Endometrial microvascular endothelial cells (primary cell): ENCODE data around the gene KRT24. TPM values are rescaled to one million over a fixed set of nuclear protein-coding genes. Genes with fewer than 3 reads are reported as not detected.

Experiments
- total RNA-seq: library from RNA; depleted of rRNA; stranded (reverse); fragments of >200 nt; gene quantifications from one replicate; pipeline ENCODE4 v1.2.3, GENCODE V29; 2015; ENCODE audit errors: inconsistent ontology term

Gene KRT24
- total RNA-seq, 1 donor from 2014 or later = not detected

Other genes starting within 250 kb of the KRT24 start
- gene TNS4, start 202.1 kb downstream of the KRT24 start, total RNA-seq = not detected
- not detected for gene CCR7, start 138.3 kb downstream of the KRT24 start, total RNA-seq
- 62.3 TPM for gene SMARCE1, start 55.9 kb downstream of the KRT24 start, total RNA-seq
- not detected for gene KRT222, start 38.6 kb downstream of the KRT24 start, total RNA-seq
- not detected for gene KRT25, start 51.6 kb upstream of the KRT24 start, total RNA-seq
- gene KRT26, start 68.4 kb upstream of the KRT24 start, total RNA-seq = not detected
- not detected for gene KRT27, start 78.8 kb upstream of the KRT24 start, total RNA-seq
- gene KRT28, start 96.2 kb upstream of the KRT24 start, total RNA-seq = not detected
- gene KRT10, start 118.9 kb upstream of the KRT24 start, total RNA-seq = 6.4 TPM
- gene KRT12, start 163.5 kb upstream of the KRT24 start, total RNA-seq = not detected
- gene KRT20, start 181.5 kb upstream of the KRT24 start, total RNA-seq = not detected
- not detected for gene KRT23, start 233.9 kb upstream of the KRT24 start, total RNA-seq